ENCODE measurements around the gene CRNN. TPM values are rescaled to one million over a fixed set of nuclear protein-coding genes. Genes with fewer than 3 reads are reported as not detected.

The CRNN gene
- total RNA-seq, 1 experiment from 2014 or later: not detected

- no peak overlapping the region for H2BK12ac ChIP-seq (ENCODE audit: insufficient read length, low read depth, low read length)
- no peak overlapping the region for H3K18ac ChIP-seq (ENCODE audit: insufficient read length, low read depth, low read length)
- H3K23me2 ChIP-seq (ENCODE audit: insufficient read length, low read depth, low read length, poor library complexity, severe bottlenecking): no peaks in the 10 kb centered on the region
- H3K27me3 ChIP-seq (ENCODE audit: insufficient read depth, low read length): no peaks in the 10 kb centered on the region
- no peak overlapping the region for H4K5ac ChIP-seq (ENCODE audit: insufficient read length, low read depth, low read length)
- Mint-ChIP-seq H3K36me3 (ENCODE audit: insufficient read depth in 1 of 3, low read depth in 3 of 3) (peaks cover 0 to 12% (median 7%) of the 10 kb centered on the region in 3 experiments; a peak in 4 of 7 replicates), H3K27me3 (ENCODE audit: low read depth) (peaks cover 1% of the 10 kb centered on the region; the same call in 1 of the 2 replicates), H3K9me3 (peaks cover 69 to 81% of the 10 kb centered on the region in 2 experiments), H3K4me3 (no peak overlapping the region), H3K4me1 (no peaks in the 10 kb centered on the region), H3K27ac (no peak overlapping the region)
- no peaks in the 10 kb centered on the region for H3K4me1 ChIP-seq (ENCODE audit: insufficient read depth, low read length)
- no peak overlapping the region for H2AFZ ChIP-seq (ENCODE audit: low read length)
- H3K56ac ChIP-seq (ENCODE audit: insufficient read length, low read depth, low read length): no peak overlapping the region
- no peak overlapping the region for H3T11ph ChIP-seq (ENCODE audit: low read length)
- H2BK20ac ChIP-seq (ENCODE audit: low read depth, low read length, poor library complexity, severe bottlenecking): no peak overlapping the region
- TF ChIP-seq, protein P1, sequence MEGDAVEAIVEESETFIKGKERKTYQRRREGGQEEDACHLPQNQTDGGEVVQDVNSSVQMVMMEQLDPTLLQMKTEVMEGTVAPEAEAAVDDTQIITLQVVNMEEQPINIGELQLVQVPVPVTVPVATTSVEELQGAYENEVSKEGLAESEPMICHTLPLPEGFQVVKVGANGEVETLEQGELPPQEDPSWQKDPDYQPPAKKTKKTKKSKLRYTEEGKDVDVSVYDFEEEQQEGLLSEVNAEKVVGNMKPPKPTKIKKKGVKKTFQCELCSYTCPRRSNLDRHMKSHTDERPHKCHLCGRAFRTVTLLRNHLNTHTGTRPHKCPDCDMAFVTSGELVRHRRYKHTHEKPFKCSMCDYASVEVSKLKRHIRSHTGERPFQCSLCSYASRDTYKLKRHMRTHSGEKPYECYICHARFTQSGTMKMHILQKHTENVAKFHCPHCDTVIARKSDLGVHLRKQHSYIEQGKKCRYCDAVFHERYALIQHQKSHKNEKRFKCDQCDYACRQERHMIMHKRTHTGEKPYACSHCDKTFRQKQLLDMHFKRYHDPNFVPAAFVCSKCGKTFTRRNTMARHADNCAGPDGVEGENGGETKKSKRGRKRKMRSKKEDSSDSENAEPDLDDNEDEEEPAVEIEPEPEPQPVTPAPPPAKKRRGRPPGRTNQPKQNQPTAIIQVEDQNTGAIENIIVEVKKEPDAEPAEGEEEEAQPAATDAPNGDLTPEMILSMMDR (conservative IDR thresholded peaks at IDR 0.05): no peak
- H3K79me2 ChIP-seq (ENCODE audit: insufficient read depth, low read length): no peaks in the 10 kb centered on the region; the same call in 1 of the 2 replicates
- H3K9ac ChIP-seq (ENCODE audit: extremely low read depth, insufficient read length, low read length): no peak overlapping the region
- H4K20me1 ChIP-seq (ENCODE audit: control insufficient read depth, insufficient read depth, insufficient read length): no peaks in the 10 kb centered on the region
- WGBS (ENCODE audit: extremely low coverage, insufficient read length, low lambda C conversion rate): no CpG with 5 or more reads among the region's 3 CpGs
- peaks cover 32% of the 10 kb centered on the region for H3K9me3 ChIP-seq (ENCODE audit: control insufficient read depth, low read depth, low read length)
- no peak overlapping the region for H4K91ac ChIP-seq (ENCODE audit: insufficient read length, low read depth, low read length)
- H3K4ac ChIP-seq (ENCODE audit: low read depth, low read length): no peak overlapping the region
- no peak overlapping the region for H3K14ac ChIP-seq (ENCODE audit: insufficient read depth, low read length)
- DNase-seq: no peak
- no peak overlapping the region for H2BK15ac ChIP-seq (ENCODE audit: low read depth, low read length)
- H2AK5ac ChIP-seq (ENCODE audit: insufficient read length, low read length): no peak overlapping the region
- H2BK5ac ChIP-seq (ENCODE audit: insufficient read length, low read length): no peak overlapping the region
- no peaks in the 10 kb centered on the region for H3K79me1 ChIP-seq (ENCODE audit: insufficient read depth, low read depth, low read length, poor library complexity, severe bottlenecking)
- H4K8ac ChIP-seq (replicated peaks; ENCODE audit: insufficient read length, low read depth, low read length): no peak overlapping the region
- H3K4me2 ChIP-seq (ENCODE audit: insufficient read depth, insufficient read length, low read length): no peak overlapping the region
- H3K23ac ChIP-seq (ENCODE audit: insufficient read length, low read depth, low read length): no peak overlapping the region
- no peak overlapping the region for H3K27ac ChIP-seq (ENCODE audit: insufficient read length, low read depth, low read length)
- H2BK120ac ChIP-seq (ENCODE audit: low read depth, low read length, poor library complexity, severe bottlenecking): no peak overlapping the region
Observed at GRCh38 chr1:152460529-152460899, 46.5 kb upstream of the CRNN start.

All from H9 (cell line).